Body of pancreas (tissue), 4 donors: Measurements from ENCODE around the gene DRC7.

Experiments
- POLR2A ChIP-seq, 3 donors: fragments of 450-650 bp; IDR thresholded peaks; one replicate each; pipeline ENCODE4 v1.6.1; 2016; ENCODE audit warnings: antibody characterized with exemption in 3 of 3, mild to moderate bottlenecking in 2 of 3
- TF ChIP-seq, protein P1 (sequence below), 7 experiments: fragments of 450-650 bp in 4 of 7; fragments of 200-600 bp in 3 of 7; sonication (generic) in 3 of 7; IDR thresholded peaks; one replicate each; pipeline ENCODE4 v1.5.1; 2016 to 2019; ENCODE audit warnings: antibody characterized with exemption in 7 of 7

DNA sequence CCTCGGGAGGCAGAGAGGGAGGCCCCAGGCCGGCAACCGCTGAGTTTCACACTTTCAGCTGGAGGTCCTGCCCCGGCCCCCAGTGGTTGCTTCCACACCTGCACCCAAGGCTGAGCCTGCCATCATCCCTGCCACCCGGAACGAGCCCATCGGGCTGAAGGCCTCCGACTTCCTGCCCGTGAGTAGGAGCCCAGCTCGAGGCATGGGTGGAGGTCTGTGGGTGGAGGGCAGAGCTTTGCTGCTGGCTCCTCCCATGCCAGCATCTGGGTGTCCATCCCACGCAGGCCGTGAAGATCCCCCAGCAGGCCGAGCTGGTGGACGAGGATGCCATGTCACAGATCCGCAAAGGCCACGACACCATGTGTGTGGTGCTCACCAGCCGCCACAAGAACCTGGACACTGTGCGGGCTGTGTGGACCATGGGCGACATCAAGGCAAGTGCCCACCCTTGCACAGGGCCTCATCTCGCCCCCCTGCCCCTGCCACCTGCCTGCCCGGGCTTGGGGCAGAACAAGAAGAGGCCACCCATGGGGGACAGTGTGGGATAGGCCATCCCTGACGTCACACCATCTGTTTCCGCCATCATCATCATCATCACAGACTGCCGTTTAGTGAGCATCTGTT lies 60.6 kb downstream of the DRC7 start:
- TF ChIP-seq, protein P1, sequence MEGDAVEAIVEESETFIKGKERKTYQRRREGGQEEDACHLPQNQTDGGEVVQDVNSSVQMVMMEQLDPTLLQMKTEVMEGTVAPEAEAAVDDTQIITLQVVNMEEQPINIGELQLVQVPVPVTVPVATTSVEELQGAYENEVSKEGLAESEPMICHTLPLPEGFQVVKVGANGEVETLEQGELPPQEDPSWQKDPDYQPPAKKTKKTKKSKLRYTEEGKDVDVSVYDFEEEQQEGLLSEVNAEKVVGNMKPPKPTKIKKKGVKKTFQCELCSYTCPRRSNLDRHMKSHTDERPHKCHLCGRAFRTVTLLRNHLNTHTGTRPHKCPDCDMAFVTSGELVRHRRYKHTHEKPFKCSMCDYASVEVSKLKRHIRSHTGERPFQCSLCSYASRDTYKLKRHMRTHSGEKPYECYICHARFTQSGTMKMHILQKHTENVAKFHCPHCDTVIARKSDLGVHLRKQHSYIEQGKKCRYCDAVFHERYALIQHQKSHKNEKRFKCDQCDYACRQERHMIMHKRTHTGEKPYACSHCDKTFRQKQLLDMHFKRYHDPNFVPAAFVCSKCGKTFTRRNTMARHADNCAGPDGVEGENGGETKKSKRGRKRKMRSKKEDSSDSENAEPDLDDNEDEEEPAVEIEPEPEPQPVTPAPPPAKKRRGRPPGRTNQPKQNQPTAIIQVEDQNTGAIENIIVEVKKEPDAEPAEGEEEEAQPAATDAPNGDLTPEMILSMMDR (IDR thresholded peaks at IDR 0.05) = no peak
- no peak for TF ChIP-seq POLR2A (IDR thresholded peaks at IDR 0.05)
